Psoas muscle (tissue), 8 donors: ENCODE data around the gene DBR1. TPM values are rescaled to one million over a fixed set of nuclear protein-coding genes. Genes with fewer than 3 reads are reported as not detected.

Experiments used
- ATAC-seq, 4 donors: fragments of 200-7000 bp; cut with Tn5 transposase; one replicate each; pipeline ENCODE4 v1.9.1; 2020; ENCODE audit warnings: moderate library complexity in 3 of 4, mild to moderate bottlenecking in 2 of 4
- DNase-seq, 2 donors: peaks; one replicate each; pipeline ENCODE4 v3.0.0-alpha.2; 2020
- H3K27ac ChIP-seq: fragments of 200-600 bp; one replicate; pipeline ENCODE4 v1.8.0; 2022
- H3K27me3 ChIP-seq, 3 donors: fragments of 200-600 bp in 1 of 3; one replicate each; pipeline versions ENCODE4 v1.6.1 to v1.8.0; 2013 to 2022; ENCODE audit warnings: low read length in 2 of 3, mild to moderate bottlenecking in 2 of 3, moderate library complexity in 1 of 3; ENCODE audit not compliant: insufficient read depth in 3 of 3
- H3K36me3 ChIP-seq, 2 donors: fragments of 200-600 bp in 1 of 2; one replicate each; pipeline versions ENCODE4 v1.6.1 to v1.8.0; 2013 to 2022; ENCODE audit warnings: low read depth in 1 of 2, mild to moderate bottlenecking in 1 of 2, moderate library complexity in 1 of 2; ENCODE audit not compliant: insufficient read depth in 1 of 2
- H3K4me1 ChIP-seq: fragments of 200-600 bp; one replicate; pipeline ENCODE4 v1.8.0; 2022
- H3K4me3 ChIP-seq: fragments of 200-600 bp; one replicate; pipeline ENCODE4 v1.8.0; 2022; ENCODE audit warnings: mild to moderate bottlenecking
- H3K9me3 ChIP-seq: fragments of 200-600 bp; one replicate; pipeline ENCODE4 v1.8.0; 2022
- CTCF ChIP-seq: fragments of 200-600 bp; IDR thresholded peaks from one replicate; pipeline ENCODE4 v1.8.0; 2022; ENCODE audit warnings: antibody characterized with exemption
- WGBS, 3 donors: extraction: QIAGEN DNeasy Blood & Tissue Kit; methylation state at CpG; one replicate each; pipeline versions ENCODE4 v1.1.6 to v1.1.7; 2013; 5-methylcytosine and 5-hydroxymethylcytosine counted together
- intact Hi-C, 2 donors: fragments of 100-400 bp; cut with DNase I; formaldehyde crosslinking; loops; one replicate each; pipeline versions ENCODE4 v1.11.0 to v1.14.2; 2022
- polyA plus RNA-seq, 3 donors: library from polyadenylated mRNA; stranded (reverse); fragments of 200-250 nt; gene quantifications; one replicate each; pipeline ENCODE4 v1.2.3, GENCODE V29; 2013
- total RNA-seq, 4 donors: library from RNA; stranded (reverse); fragmentation: NEBNext Ultra II Directional in 2 of 4; extraction: Animal tissue kit (Norgen Biotek cat#: 25700) in 2 of 4; gene quantifications; one replicate each; pipeline versions ENCODE4 v1.2.1 to v1.2.4, GENCODE V29; 2021 to 2023
- donor health status: healthy with polysubstance abuse.
- donor health status: DM: no; HTN: no; CAD: no; lungs with moderate emphysema.
- donor health status: Bipolar disorder and iron deficiency.
- donor health status: healthy.
- donor health status: DM: yes; HTN: yes; CAD: no.
- donor health status: DM: no; HTN: no; CAD: no.
- donor health status: DM: no; HTN: no; CAD: no.
- donor health status: DM: yes; HTN: yes; CAD: no.

Gene DBR1
- total and polyA plus RNA-seq, 7 donors, result 4.3 to 13.6 (median 7.2) TPM

GRCh38 chr3:138220242-138220641 is 45.5 kb upstream of the DBR1 start:
- Histone ChIP-seq H3K36me3 (peaks cover 0 to 47% of the 10 kb centered on the region in 2 donors), H3K27me3 (no peaks in the 10 kb centered on the region), H3K4me3 (no peak overlapping the region), H3K4me1 (peaks cover 5% of the 10 kb centered on the region), H3K9me3 (no peaks in the 10 kb centered on the region), H3K27ac (no peak overlapping the region)
- 97 to 100% (median 99%) methylated on average over 1 of the region's 1 CpG for WGBS, 3 donors
- no peak for DNase-seq
- TF ChIP-seq CTCF, result no peak
- intact Hi-C loops, result no loop called here
- no peak for ATAC-seq

- no peaks in the 10 kb centered on the region for H3K27me3 ChIP-seq
- H3K27ac ChIP-seq, result no peak overlapping the region
- no peak for TF ChIP-seq CTCF
- intact Hi-C loops, result no loop called here
- WGBS, 3 donors, result 84 to 87% (median 86%) methylated on average over 1 of the region's 1 CpG
- H3K36me3 ChIP-seq, result peaks cover 0 to 41% of the 10 kb centered on the region in 2 donors
- no peak for DNase-seq
- ATAC-seq, result no peak
- H3K9me3 ChIP-seq, result no peaks in the 10 kb centered on the region
- peaks cover 5% of the 10 kb centered on the region for H3K4me1 ChIP-seq
- H3K4me3 ChIP-seq, result no peak overlapping the region
Measured at GRCh38 chr3:138219255-138219654, 44.5 kb upstream of the DBR1 start.

GRCh38 chr3:138213398-138214085 is 38.8 kb upstream of the DBR1 start:
- Histone ChIP-seq H3K4me1 (peaks cover 3% of the 10 kb centered on the region), H3K4me3 (no peak overlapping the region), H3K9me3 (no peaks in the 10 kb centered on the region), H3K27me3 (no peaks in the 10 kb centered on the region), H3K27ac (no peak overlapping the region), H3K36me3 (peaks cover 0 to 21% of the 10 kb centered on the region in 2 donors)
- intact Hi-C loops, result no loop called here
- DNase-seq (no peak), ATAC-seq (no peak)
- WGBS, 3 donors, result 93 to 95% (median 94%) methylated on average over 7 of the region's 7 CpGs
- no peak for TF ChIP-seq CTCF

GRCh38 chr3:138210528-138210927 is 35.8 kb upstream of the DBR1 start:
- H3K4me1 ChIP-seq, result peaks cover 8% of the 10 kb centered on the region
- ATAC-seq, result no peak
- no peak for TF ChIP-seq CTCF
- H3K4me3 ChIP-seq, result no peak overlapping the region
- WGBS, 3 donors, result 80 to 90% (median 84%) methylated on average over 3 of the region's 3 CpGs
- peaks cover 0 to 14% of the 10 kb centered on the region in 2 donors for H3K36me3 ChIP-seq
- H3K9me3 ChIP-seq, result no peaks in the 10 kb centered on the region
- intact Hi-C loops, result no loop called here
- no peak overlapping the region for H3K27ac ChIP-seq
- no peak for DNase-seq
- H3K27me3 ChIP-seq, result no peaks in the 10 kb centered on the region

GRCh38 chr3:138206196-138206595 is 31.5 kb upstream of the DBR1 start:
- ATAC-seq, result no peak
- Histone ChIP-seq H3K27me3 (no peaks in the 10 kb centered on the region), H3K9me3 (no peaks in the 10 kb centered on the region), H3K4me3 (no peak overlapping the region), H3K27ac (no peak overlapping the region), H3K4me1 (peaks cover 47% of the 10 kb centered on the region), H3K36me3 (no peaks in the 10 kb centered on the region)
- 93 to 100% (median 96%) methylated on average over 2 of the region's 2 CpGs for WGBS, 3 donors
- no peak for DNase-seq
- TF ChIP-seq CTCF, result no peak
- intact Hi-C loops, result no loop called here
